ENCODE data around the gene PAX2. TPM values are rescaled to one million over a fixed set of nuclear protein-coding genes. Genes with fewer than 3 reads are reported as not detected.
A peak's percentile ranks its signal among the peaks of the same experiment; 100 is the strongest.

Gene PAX2
- total and polyA plus RNA-seq, 2 of the 13 experiments (the other 11 are each of a cell fraction or from before 2014, with no cell fraction given), result not detected

DNA sequence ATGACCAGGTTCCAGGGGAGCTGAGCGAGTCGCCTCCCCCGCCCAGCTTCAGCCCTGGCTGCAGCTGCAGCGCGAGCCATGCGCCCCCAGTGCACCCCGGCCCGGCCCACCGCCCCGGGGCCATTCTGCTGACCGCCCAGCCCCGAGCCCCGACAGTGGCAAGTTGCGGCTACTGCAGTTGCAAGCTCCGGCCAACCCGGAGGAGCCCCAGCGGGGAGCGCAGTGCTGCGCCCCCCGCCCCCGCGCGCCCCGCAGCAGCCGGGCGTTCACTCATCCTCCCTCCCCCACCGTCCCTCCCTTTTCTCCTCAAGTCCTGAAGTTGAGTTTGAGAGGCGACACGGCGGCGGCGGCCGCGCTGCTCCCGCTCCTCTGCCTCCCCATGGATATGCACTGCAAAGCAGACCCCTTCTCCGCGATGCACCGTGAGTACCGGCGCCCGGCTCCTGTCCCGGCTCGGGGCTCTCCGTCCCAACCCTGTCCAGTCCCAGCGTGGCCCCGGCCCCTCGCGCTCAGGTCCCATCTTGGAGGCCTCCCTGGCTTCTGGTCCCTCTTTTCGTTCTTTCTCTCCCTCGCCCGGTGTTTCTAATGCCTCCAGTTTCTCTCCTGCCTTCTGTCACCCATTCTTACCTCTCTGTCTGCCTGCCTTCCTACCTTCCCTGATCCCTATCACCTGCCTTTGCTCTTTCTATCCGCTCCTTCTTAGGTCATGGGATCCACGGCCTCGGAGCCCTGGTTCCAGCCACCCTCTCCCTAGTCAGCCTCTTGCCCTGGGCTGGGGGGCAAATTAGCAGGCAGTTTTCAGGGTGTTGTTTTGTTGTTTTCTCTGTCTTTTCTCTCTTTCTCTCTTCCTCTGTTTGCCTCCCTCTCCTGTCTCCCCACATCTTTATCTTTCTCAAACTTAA, 751 bp downstream of the PAX2 start:
- ATAC-seq (peak; percentile 46), DNase-seq (ENCODE audit: low spot score) (no peak), FAIRE-seq (no peak)
- Histone ChIP-seq H3K9ac (ENCODE audit: insufficient read depth, low read depth, low read length) (no peak overlapping the region), H3K36me3 (replicated peaks in 1 of 2; ENCODE audit: control insufficient read depth in 1 of 2, insufficient read depth in 2 of 2, low read length in 2 of 2) (no peaks in the 10 kb centered on the region), H3K79me2 (ENCODE audit: insufficient read depth, low read length) (no peaks in the 10 kb centered on the region), H3K4me3 (replicated peaks in 1 of 3; ENCODE audit: insufficient read depth in 1 of 3, low read depth in 2 of 3, low read length in 3 of 3) (no peak overlapping the region; a peak in 1 of 6 replicates), H3K4me1 (ENCODE audit: insufficient read depth, low read length) (0 out of 2 replicates have a peak, but pooled peaks cover 4% of the 10 kb centered on the region), H4K20me1 (ENCODE audit: insufficient read depth, low read length) (peaks cover 2% of the 10 kb centered on the region; the same call in 1 of the 2 replicates), H3K4me2 (ENCODE audit: low read depth, low read length) (no peak overlapping the region), H3K27ac (ENCODE audit: extremely low read length, insufficient read depth, low read length) (no peak overlapping the region), H3K27me3 (ENCODE audit: control insufficient read depth in 1 of 2, insufficient read depth in 2 of 2, low read length in 2 of 2) (peaks cover 38 to 94% of the 10 kb centered on the region in 2 experiments), H2AFZ (ENCODE audit: low read length) (no peak overlapping the region), H3K9me3 (ENCODE audit: low read length) (no peaks in the 10 kb centered on the region)
- ChIA-PET POLR2A (no interaction called here), CTCF (ENCODE audit: low intra/inter-chr PET ratio, low total read pairs) (no interaction called here)
- WGBS (ENCODE audit: low lambda C conversion rate), result 5% methylated on average over 14 of the region's 54 CpGs
- no TSS peak for BruUV-seq (replicated peaks)
- in situ Hi-C loops (cut with HindIII; ENCODE audit: extremely low pct_ligation_motif_present, low pct_unique_long_range_greater_than_20kb) (no loop called here), intact Hi-C loops (cut with micrococcal nuclease; ENCODE audit: unreplicated experiment) (no loop called here)
- TF ChIP-seq EZH2 (conservative IDR thresholded peaks at IDR 0.05; ENCODE audit: low read depth, low read length), result peak; percentile 56; the same call in 1 of the 2 replicates
- TF ChIP-seq GPN1 (CRISPR knock-in tag; IDR thresholded peaks at IDR 0.05; ENCODE audit: borderline replicate concordance), result no peak
- peak; percentile 21; the same call in 1 of the 2 replicates for TF ChIP-seq MTF2 (CRISPR knock-in tag; IDR thresholded peaks at IDR 0.05; ENCODE audit: borderline replicate concordance)

- H3K79me2 ChIP-seq (ENCODE audit: insufficient read depth, low read length), result no peaks in the 10 kb centered on the region
- no peak overlapping the region for H3K4me3 ChIP-seq (replicated peaks in 1 of 3; ENCODE audit: insufficient read depth in 1 of 3, low read depth in 2 of 3, low read length in 3 of 3)
- TF ChIP-seq EZH2 (conservative IDR thresholded peaks at IDR 0.05; ENCODE audit: low read depth, low read length) (0 out of 2 replicates have a peak, but pooled peaks have one; percentile 3), ZNF484 (CRISPR knock-in tag; IDR thresholded peaks at IDR 0.05; ENCODE audit: borderline replicate concordance, low read depth) (no peak)
- no peak for ATAC-seq
- H3K36me3 ChIP-seq (replicated peaks in 1 of 2; ENCODE audit: control insufficient read depth in 1 of 2, insufficient read depth in 2 of 2, low read length in 2 of 2), result no peaks in the 10 kb centered on the region
- POLR2A ChIA-PET, result no interaction called here
- intact Hi-C loops (cut with micrococcal nuclease; ENCODE audit: unreplicated experiment) (no loop called here), in situ Hi-C loops (cut with HindIII; ENCODE audit: extremely low pct_ligation_motif_present, low pct_unique_long_range_greater_than_20kb) (no loop called here)
- H3K27ac ChIP-seq (ENCODE audit: extremely low read length, insufficient read depth, low read length), result no peak overlapping the region
- FAIRE-seq, result no peak
- no peak overlapping the region for H3K4me2 ChIP-seq (ENCODE audit: low read depth, low read length)
- 0 out of 2 replicates have a peak, but pooled peaks cover 4% of the 10 kb centered on the region for H3K4me1 ChIP-seq (ENCODE audit: insufficient read depth, low read length)
- CTCF ChIA-PET (ENCODE audit: low intra/inter-chr PET ratio, low total read pairs), result no interaction called here
- DNase-seq (ENCODE audit: low spot score), result no peak
- WGBS (ENCODE audit: low lambda C conversion rate), result 25% methylated on average over 9 of the region's 9 CpGs
- H3K9me3 ChIP-seq (ENCODE audit: low read length), result no peaks in the 10 kb centered on the region
- H2AFZ ChIP-seq (ENCODE audit: low read length), result no peak overlapping the region
- no peak overlapping the region for H3K9ac ChIP-seq (ENCODE audit: insufficient read depth, low read depth, low read length)
- H3K27me3 ChIP-seq (ENCODE audit: control insufficient read depth in 1 of 2, insufficient read depth in 2 of 2, low read length in 2 of 2), result peaks cover 41 to 94% of the 10 kb centered on the region in 2 experiments
- no TSS peak for BruUV-seq (replicated peaks)
- peaks cover 2% of the 10 kb centered on the region; the same call in 1 of the 2 replicates for H4K20me1 ChIP-seq (ENCODE audit: insufficient read depth, low read length)
Measured at GRCh38 chr10:100746784-100747455, 1.5 kb downstream of the PAX2 start.

All from HepG2 (cell line).